ENCODE measurements around the gene DNMT1.

DNA sequence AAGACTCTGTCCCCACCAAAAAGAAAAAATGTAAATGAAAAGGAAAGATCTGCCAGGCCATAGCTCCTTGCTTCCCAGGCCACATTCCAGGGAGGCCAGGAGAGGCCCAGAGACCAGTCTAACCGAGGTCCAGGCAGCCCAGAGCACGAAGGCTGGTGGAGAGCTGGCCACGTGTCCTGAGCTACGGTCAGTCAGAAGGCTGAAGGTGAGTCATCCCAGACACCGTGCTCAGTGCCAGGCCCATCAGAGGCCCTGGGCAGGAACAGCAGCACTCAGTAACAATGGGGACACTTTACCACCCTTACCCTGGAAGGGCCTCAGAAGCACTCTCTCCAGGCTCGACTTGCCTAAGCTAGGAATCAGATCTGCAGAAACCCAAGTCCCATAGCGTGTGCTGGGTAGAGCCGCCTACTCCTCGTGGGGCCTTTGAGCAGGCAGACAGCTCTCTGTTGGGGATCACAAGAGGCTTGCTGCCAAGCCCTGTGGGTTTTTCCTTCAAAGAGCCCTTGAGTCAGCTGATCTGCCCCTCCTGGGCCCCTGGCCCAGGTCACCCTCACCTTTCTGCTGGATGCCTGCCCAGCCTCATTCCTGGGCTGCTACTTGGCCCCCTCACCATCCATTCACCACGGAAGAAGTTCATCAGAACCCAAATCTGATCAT lies 11.6 kb upstream of the DNMT1 start:
- TF ChIP-seq, protein P1, sequence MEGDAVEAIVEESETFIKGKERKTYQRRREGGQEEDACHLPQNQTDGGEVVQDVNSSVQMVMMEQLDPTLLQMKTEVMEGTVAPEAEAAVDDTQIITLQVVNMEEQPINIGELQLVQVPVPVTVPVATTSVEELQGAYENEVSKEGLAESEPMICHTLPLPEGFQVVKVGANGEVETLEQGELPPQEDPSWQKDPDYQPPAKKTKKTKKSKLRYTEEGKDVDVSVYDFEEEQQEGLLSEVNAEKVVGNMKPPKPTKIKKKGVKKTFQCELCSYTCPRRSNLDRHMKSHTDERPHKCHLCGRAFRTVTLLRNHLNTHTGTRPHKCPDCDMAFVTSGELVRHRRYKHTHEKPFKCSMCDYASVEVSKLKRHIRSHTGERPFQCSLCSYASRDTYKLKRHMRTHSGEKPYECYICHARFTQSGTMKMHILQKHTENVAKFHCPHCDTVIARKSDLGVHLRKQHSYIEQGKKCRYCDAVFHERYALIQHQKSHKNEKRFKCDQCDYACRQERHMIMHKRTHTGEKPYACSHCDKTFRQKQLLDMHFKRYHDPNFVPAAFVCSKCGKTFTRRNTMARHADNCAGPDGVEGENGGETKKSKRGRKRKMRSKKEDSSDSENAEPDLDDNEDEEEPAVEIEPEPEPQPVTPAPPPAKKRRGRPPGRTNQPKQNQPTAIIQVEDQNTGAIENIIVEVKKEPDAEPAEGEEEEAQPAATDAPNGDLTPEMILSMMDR (IDR thresholded peaks at IDR 0.05) = no peak
- TF ChIP-seq EZH2 (IDR thresholded peaks at IDR 0.05; ENCODE audit: borderline replicate concordance, insufficient read depth, low read depth, low read length, poor library complexity, severe bottlenecking) = no peak
